HG02642 (cell line): ENCODE results near the gene SNAI3.

Source experiments
- ATAC-seq: cut with Tn5 transposase; IDR thresholded peaks from one replicate; pipeline ENCODE4 v1.9.1; 2021; ENCODE audit warnings: mild to moderate bottlenecking; ENCODE audit not compliant: unreplicated experiment, poor library complexity

SNAI3 gene

DNA sequence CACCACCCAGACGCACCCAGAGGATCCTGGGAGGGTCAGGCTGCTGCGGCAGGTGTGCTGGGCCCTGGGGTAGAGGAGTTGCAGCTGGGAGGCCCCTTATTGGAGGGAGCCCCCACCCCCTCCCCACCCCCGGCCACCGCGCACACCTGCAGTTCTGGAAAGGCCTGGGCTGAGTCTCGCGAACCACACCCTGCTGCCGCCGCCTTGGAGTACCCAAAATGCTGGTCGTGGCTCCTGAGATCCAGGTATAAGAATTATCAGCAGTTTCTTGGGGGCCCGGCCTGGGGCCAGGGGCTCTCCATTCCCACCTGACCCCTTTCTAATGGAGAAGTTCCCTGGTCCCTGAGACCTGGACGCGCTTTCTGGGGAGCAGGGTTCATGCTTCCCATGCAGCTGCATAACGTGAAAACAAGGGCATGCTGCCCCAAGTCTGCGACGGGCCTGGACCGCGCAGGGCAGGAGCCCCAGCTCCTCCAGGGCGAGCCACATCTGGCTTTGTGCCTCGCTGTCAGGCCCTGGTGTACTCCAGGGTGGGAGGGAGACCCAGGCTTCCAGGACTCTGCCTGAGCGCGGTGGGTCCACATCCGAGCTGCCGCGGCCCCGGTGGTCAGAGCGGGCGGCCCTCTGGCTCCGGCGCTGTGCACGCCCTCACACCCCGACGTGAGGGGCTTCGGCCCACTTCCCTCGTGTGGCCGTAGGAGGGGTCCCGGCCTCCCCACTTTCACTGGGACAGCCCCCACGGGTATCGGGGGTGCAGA lies 7.3 kb upstream of the SNAI3 start:
- no peak for ATAC-seq

DNA sequence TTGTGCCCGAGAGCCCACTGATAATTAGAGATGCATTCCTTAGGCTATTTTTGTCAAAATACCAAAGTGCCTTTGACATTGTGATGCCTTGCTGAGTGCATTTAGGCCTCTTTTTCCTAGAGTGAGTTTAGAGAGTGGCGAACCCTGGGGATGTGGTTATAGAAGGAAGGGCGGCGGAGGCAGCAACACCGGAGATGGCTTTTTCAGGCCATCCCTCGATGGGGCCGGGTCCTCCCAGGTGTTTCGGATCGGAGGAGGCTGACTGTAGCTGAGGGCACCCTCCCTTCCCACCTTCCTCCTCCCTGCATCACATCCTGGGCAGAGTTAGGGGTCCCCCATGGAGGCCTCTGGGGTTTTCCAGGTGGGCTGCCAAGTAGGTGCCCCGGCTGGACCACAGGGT lies 6.6 kb upstream of the SNAI3 start:
- ATAC-seq = no peak

DNA sequence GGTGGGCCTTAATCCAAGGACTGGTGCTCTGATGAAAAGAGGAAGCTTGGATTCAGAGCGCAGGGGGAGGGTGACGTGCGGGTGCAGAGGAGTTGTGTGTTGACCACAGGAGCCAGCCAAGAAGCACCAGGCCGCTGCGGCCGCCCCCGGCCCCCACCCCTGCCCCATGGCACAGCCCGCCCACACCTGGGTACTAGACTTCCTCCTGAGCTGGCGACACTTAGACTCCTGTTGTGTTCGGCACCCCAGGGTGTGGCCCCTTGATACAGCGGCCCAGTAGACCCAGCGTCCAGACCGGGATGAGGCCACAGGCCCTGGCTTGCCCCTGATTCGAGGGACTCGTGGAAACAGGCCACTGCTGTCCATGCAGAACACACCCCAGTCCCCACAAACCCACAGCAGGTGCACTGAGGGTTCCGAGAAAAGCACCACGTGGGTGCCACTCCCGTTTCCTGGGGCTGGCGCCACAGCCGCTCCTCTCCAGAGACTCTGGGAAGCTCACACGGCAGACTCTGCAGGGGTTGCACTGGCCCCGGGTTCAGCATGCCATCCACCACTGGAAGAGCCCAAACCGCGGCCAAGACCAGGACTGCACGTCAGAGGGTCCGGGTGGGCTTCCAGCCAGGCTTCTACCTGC lies 5.7 kb upstream of the SNAI3 start:
- no peak for ATAC-seq

GRCh38 chr16:88691129-88691813 lies 5.0 kb upstream of the SNAI3 start:
- ATAC-seq = no peak

GRCh38 chr16:88690341-88691128 lies 4.2 kb upstream of the SNAI3 start:
- ATAC-seq = no peak

- no peak for ATAC-seq
Measured at GRCh38 chr16:88688013-88688778, 1.9 kb upstream of the SNAI3 start.

DNA sequence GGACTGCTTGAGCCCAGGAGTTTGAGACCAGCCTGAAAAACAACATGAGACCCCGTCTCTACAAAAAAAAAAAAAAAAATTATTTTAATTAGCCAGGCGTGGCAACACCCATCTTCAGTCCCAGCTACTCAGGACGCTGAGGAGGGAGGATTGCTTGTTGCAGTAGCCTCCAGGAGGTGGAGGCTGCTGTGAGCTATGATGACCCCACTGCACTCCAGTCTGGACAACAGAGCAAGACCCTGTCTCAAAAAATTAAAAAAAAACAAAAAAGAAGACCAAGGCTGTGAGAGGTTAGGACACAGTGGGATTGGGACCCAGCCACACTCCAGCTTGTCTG lies 1.3 kb upstream of the SNAI3 start:
- no peak for ATAC-seq

DNA sequence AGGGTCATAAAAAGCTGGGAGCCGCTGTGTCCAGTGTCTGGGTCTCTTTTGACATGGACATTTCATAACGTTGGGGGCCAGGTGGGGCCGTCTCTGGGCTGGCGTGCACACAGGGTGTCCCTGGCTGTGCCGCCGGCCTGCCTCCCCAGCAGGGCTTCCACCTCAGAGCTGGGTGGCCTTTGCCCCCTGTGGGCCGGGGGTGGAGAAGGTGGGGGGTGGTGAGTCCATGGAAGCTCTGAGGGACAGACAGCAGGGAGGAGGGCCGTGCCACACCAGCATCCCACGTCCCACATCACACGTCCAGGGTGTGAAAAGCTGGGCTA lies 908 bp upstream of the SNAI3 start:
- ATAC-seq = no peak

GRCh38 chr16:88686062-88686438 lies 257 bp downstream of the SNAI3 start:
- peak; percentile 10 for ATAC-seq

GRCh38 chr16:88685156-88686061 lies 898 bp downstream of the SNAI3 start:
- no peak for ATAC-seq

GRCh38 chr16:88684569-88685155 lies 1.6 kb downstream of the SNAI3 start:
- no peak for ATAC-seq

DNA sequence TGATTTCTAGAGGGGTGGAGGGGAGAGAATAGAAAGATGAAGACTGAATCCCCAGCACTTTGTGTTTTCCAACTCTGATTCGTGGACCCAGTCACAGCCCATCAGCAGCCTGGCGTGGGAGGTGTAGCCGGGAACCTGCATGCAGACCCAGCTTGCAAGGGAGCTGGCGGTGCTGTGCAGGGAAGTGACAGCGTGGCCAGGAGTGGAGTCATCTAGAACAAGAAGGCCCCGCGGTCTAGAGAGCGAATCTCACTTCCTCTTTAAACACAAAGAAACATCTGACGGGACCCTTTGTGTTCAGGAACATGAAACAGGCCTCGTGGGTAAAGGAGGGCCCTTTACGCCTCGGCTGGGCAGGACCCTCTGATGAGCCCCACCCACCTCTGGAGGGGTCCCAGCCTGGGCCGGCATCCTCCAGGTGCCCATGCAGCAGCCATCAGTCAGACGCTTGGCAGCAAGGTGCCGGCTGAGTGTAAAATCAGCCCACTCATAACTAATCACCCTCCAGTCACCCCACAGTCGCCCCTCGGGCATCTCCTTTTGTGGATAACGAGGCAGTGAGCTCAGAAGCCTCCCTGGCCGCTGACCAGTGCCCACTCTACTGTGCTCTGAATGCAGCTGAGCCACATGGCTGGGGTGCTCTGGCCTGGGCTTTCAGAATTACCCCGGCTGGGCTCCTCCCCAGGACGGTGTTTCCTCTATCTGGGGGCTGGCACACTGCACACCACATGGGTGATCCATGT lies 4.4 kb downstream of the SNAI3 start:
- ATAC-seq = peak; percentile 59

DNA sequence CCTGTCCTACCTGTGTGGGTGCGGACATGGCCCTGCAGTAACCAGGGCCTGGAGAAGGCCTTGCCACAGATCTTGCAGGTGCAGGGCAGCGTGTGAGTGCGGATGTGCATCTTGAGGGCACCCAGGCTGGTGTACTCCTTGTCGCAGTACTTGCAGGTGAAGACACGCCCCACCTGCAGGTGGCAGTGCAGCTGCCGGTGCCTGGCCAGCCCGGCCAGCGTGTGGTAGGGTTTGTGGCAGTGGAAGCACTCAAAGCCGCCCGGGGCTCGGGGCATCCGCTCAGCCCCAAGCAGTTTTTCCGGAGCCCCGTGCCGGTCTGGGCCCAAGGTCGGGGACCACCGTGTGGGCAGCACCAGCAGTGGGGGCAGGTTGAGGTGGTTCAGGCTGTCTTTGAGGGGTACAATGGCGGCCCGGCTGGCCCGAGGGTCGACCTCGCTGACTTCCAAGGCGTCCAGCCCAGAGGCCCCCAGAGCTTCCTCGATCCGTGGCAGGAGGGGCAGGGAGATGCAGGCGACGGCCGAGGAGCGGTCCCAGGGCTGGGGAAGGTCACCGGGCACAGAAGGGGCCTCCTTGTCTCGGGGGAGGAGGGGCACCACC lies 5.1 kb downstream of the SNAI3 start:
- ATAC-seq = no peak

GRCh38 chr16:88680554-88681083 lies 5.7 kb downstream of the SNAI3 start:
- no peak for ATAC-seq

DNA sequence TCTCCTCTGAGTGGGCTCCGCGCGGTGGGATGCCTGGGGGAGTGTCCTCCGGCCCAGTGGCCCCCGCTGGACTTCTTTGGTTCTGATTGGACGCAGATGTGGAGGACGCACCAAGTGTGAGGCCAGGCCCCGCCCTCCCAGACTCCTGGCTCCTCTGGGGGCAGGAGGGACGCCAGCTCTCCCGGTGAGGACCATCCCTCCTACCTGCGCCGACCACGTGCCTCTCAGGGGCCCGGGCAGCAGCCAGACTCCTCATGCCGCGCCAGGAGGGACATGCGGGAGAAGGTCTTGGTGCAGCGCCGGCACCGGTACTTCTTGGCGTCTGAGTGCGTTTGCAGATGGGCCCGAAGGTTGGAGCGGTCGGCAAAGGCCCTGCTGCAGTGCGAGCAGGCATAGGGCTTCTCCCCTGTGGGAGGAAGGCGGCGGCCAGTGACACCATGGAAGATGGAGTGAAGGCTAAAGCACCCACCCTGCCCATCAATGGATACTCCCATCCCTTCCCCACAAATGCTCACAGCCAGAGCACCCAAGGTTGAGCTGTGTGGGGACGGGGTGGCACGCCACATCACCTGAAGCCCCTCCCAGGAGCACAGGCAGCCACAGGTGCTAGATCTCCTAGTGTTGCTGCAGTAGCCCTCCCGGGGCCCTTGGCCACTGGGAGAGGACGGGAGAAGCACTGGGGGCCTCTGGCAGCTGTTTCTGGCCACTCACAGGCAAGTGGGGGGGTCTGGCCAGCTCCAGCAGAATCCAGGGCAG lies 7.9 kb downstream of the SNAI3 start:
- ATAC-seq = no peak

DNA sequence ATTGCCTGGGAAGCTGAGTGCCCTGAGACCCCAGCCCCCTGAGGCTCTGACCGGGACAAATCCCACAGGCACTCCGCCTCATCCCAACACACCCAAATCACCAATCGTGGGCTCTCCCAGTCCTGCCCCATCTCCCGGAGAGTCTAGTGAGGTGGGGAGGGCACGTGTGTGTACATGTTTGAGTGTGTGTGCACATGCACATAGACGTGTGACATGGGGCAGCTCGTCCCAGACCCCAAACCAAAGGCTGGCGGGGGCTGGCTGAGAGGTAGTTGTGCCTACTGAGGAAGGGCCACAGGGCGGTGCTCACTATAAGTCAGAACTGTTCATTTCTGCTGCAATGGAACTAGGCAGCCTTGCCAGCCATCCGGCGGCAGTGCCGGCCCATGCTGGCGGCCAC lies 8.6 kb downstream of the SNAI3 start:
- ATAC-seq = no peak
